LNCAP (cell line): ENCODE results near the gene CMC4.

Experiments
- CTCF ChIP-seq: fragments of 450-650 bp; IDR thresholded peaks from 2 replicates; pipeline ENCODE4 v1.5.1; 2017; ENCODE audit warnings: mild to moderate bottlenecking

CMC4 gene

GRCh38 chrX:155065035-155065734 is 5.8 kb downstream of the CMC4 start:
- TF ChIP-seq CTCF: no peak

- TF ChIP-seq CTCF: no peak
Observed at GRCh38 chrX:155061760-155062159, 9.2 kb downstream of the CMC4 start.

GRCh38 chrX:155056877-155057792 is 13.8 kb downstream of the CMC4 start:
- TF ChIP-seq CTCF: peak; percentile 59

GRCh38 chrX:155056471-155056870 is 14.5 kb downstream of the CMC4 start:
- no peak for TF ChIP-seq CTCF

- TF ChIP-seq CTCF: no peak
Observed at GRCh38 chrX:155055494-155055893, 15.4 kb downstream of the CMC4 start.

GRCh38 chrX:155054255-155054654 is 16.7 kb downstream of the CMC4 start:
- no peak for TF ChIP-seq CTCF

- TF ChIP-seq CTCF: no peak
Observed at GRCh38 chrX:155053656-155054055, 17.3 kb downstream of the CMC4 start.
